T-helper 1 cell treated with Interleukin-12 subunit alpha and Interleukin-12 subunit beta and Interleukin-4 antibody, amounts not matched to agents 30 μg/mL and 1 μg/mL, for 36 hours (primary cell): Measurements from ENCODE around the gene RIPOR3.
"Not testable (repeated sequence)": the region's sequence is repeated elsewhere in the genome, so short reads cannot be mapped to it uniquely, and the experiment has no call there.

Experiments
- H3K27ac Mint-ChIP-seq: one replicate; pipeline ENCODE4 v1.8.0; 2021; ENCODE audit warnings: mild to moderate bottlenecking, mixed read lengths
- H3K27me3 Mint-ChIP-seq: one replicate; pipeline ENCODE4 v1.8.0; 2021; ENCODE audit warnings: low read depth, mixed read lengths
- H3K36me3 Mint-ChIP-seq: one replicate; pipeline ENCODE4 v1.8.0; 2021; ENCODE audit warnings: low read depth, mixed read lengths
- H3K4me1 Mint-ChIP-seq: one replicate; pipeline ENCODE4 v1.8.0; 2021; ENCODE audit warnings: low read depth, mixed read lengths
- H3K4me3 Mint-ChIP-seq: one replicate; pipeline ENCODE4 v1.8.0; 2021; ENCODE audit warnings: mild to moderate bottlenecking, moderate library complexity, mixed read lengths
- H3K9me3 Mint-ChIP-seq: one replicate; pipeline ENCODE4 v1.8.0; 2021; ENCODE audit warnings: mixed read lengths

Gene RIPOR3

DNA sequence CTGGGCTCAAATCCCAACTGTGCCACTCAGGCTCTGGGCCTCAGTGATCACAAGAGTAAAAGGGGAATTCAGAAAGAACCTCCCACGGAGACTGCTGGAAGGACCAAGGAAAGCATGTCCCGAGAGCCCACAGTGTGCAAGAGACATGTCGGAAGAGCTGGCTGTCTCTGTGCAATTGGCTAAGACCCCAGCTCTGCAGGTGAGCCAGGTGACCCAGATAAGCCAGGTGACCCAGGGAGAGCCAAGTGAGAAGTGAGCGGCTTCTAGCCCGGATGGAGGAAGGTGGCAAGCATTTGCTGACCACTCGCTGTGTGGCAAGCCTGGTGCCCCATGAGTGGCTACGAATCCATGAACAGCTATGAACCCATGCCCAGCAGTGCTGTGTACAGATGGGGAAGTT is 59.1 kb downstream of the RIPOR3 start:
- no peak overlapping the region for H3K4me3 Mint-ChIP-seq
- H3K36me3 Mint-ChIP-seq = no peaks in the 10 kb centered on the region

GRCh38 chr20:50630578-50631263 is 60.6 kb downstream of the RIPOR3 start:
- H3K4me3 Mint-ChIP-seq = no peak overlapping the region
- no peaks in the 10 kb centered on the region for H3K4me1 Mint-ChIP-seq
- H3K27ac Mint-ChIP-seq = no peak overlapping the region
- no peaks in the 10 kb centered on the region for H3K9me3 Mint-ChIP-seq
- H3K36me3 Mint-ChIP-seq = no peaks in the 10 kb centered on the region
- peaks cover 4% of the 10 kb centered on the region for H3K27me3 Mint-ChIP-seq

More for the DNA sequence above, 59.1 kb downstream of the RIPOR3 start:
- H3K27ac Mint-ChIP-seq = no peak overlapping the region
- H3K4me1 Mint-ChIP-seq = no peaks in the 10 kb centered on the region
- no peaks in the 10 kb centered on the region for H3K9me3 Mint-ChIP-seq
- H3K27me3 Mint-ChIP-seq = peaks cover 4% of the 10 kb centered on the region

- no peaks in the 10 kb centered on the region for H3K4me1 Mint-ChIP-seq
- no peak overlapping the region for H3K27ac Mint-ChIP-seq
- no peaks in the 10 kb centered on the region for H3K9me3 Mint-ChIP-seq
- H3K36me3 Mint-ChIP-seq = no peaks in the 10 kb centered on the region
- H3K4me3 Mint-ChIP-seq = no peak overlapping the region
- H3K27me3 Mint-ChIP-seq = no peaks in the 10 kb centered on the region
Measured at GRCh38 chr20:50629670-50630045, 61.7 kb downstream of the RIPOR3 start.

DNA sequence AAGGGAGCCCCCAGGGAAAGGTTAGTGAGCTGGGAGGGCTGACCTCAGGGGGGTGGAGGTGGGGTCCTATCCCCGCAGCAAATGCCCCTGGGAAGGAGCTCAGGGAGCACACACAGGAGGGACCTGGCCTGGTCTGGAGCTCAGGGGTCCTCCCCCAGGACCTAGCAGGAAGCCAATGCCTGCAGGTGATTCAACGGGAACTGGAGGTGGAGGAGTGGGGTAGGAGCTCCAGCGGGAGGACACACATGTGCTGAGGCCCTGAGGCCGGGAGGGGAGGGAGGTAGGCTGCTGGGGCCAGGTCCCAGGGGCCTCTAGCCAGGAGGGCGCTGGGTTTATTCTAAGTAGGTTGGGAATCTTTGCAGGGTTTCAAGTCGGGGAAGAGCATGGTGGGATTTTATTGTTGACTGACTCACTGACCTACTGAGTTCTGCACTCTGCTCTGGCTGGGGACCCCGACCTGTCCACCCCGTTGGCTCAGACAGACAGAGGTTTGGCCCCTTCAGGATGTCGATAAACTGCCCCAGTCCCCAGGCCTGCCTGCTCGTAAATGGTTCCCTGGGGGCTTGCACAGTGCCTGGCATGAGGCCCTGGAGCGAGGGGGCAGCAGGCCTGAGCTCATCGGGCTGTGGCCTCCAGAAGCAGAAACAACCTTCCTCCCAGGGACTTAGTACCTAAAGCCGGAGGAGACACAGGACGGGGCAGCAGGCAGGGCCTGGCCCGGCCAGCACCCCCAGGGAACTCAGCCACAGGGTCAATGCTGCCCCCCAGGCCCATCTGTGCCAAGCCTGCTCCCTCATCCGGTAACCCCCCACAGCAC is 62.3 kb downstream of the RIPOR3 start:
- H3K4me1 Mint-ChIP-seq = no peaks in the 10 kb centered on the region

DNA sequence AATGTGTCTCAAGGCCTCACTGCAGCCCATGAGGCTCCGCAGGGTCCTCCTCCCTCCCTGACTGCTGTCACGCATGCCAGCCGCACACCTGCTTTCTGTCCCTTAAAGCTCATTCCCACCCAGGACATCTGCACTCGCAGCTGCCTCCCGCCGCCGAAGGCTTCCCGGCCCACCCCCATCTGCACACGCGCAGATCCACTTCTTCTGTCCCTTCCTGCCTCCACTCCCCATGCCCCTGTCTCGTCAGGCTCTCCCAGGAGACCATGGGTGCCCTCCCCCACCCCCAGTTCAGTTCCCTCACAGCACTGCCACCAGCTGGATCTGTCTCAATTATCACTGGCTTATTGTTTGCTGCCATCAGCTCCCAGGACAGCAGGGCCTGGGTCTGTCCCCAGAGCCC is 63.0 kb downstream of the RIPOR3 start:
- Mint-ChIP-seq H3K36me3 (no peaks in the 10 kb centered on the region), H3K9me3 (no peaks in the 10 kb centered on the region), H3K4me3 (no peak overlapping the region), H3K4me1 (no peaks in the 10 kb centered on the region), H3K27ac (no peak overlapping the region), H3K27me3 (no peaks in the 10 kb centered on the region)

More for the DNA sequence above, 62.3 kb downstream of the RIPOR3 start:
- Mint-ChIP-seq H3K27me3 (no peaks in the 10 kb centered on the region), H3K27ac (no peak overlapping the region), H3K4me3 (no peak overlapping the region), H3K9me3 (no peaks in the 10 kb centered on the region), H3K36me3 (no peaks in the 10 kb centered on the region)

DNA sequence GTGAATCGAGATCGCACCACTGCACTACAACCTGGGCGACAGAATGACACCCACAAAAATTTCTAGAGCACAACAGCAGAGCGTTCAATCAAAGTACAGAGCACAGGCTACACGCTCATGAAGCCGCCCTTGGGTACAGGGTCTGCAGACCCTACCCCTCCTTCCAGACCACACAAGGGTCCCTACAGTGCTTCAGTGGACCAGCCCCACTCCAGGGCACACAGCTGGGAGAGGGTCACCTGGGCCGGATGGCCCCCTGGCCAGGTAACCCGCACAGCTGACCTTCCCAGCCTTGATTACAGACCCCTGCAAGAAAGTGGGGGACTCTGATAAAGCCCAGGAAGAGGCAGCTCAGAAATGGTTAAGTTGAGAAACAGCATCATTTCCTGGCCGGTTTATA is 63.6 kb downstream of the RIPOR3 start:
- no peaks in the 10 kb centered on the region for H3K4me1 Mint-ChIP-seq
- H3K36me3 Mint-ChIP-seq = no peaks in the 10 kb centered on the region
- no peak overlapping the region for H3K4me3 Mint-ChIP-seq
- no peaks in the 10 kb centered on the region for H3K27me3 Mint-ChIP-seq
- H3K9me3 Mint-ChIP-seq = no peaks in the 10 kb centered on the region
- no peak overlapping the region for H3K27ac Mint-ChIP-seq

DNA sequence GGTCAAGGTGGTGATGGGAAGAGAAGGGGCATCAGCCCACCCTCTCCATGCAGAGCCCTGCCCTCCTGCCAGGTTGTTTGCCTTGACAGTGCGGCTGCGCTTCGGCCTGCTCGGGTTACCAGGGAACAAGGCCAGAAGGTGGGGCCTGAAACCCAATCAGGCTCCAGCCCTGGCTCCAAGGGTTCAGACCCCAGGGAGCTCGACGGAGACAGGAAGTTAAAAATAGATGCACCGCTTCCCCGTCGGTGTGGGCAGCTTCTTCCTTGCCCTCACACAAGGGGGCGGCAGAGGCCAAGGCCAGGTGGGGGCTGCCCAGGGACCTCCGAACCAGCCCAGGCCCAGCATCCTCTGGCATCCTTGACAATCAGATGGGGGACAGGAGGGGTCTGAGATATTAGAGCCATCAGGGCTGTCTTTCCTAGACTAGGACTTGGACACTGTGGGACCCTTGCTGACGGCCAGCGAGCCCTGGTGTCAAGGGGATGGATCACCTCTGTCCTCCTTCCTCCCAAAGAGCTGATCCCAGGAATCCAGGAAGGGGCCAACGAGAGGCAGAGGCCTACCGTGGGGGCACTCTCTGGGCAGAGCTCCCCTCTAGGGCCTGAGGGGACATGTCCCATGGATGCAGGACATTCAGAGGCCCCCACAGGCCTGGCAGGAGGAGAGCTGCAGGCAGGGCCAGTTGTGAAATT is 65.2 kb downstream of the RIPOR3 start:
- H3K27ac Mint-ChIP-seq = no peak overlapping the region
- H3K9me3 Mint-ChIP-seq = peaks cover 3% of the 10 kb centered on the region
- no peaks in the 10 kb centered on the region for H3K4me1 Mint-ChIP-seq
- no peaks in the 10 kb centered on the region for H3K27me3 Mint-ChIP-seq
- no peak overlapping the region for H3K4me3 Mint-ChIP-seq
- no peaks in the 10 kb centered on the region for H3K36me3 Mint-ChIP-seq

- Mint-ChIP-seq H3K36me3 (no peaks in the 10 kb centered on the region), H3K27ac (no peak overlapping the region), H3K4me3 (no peak overlapping the region)
Measured at GRCh38 chr20:50624351-50625016, 66.9 kb downstream of the RIPOR3 start.

DNA sequence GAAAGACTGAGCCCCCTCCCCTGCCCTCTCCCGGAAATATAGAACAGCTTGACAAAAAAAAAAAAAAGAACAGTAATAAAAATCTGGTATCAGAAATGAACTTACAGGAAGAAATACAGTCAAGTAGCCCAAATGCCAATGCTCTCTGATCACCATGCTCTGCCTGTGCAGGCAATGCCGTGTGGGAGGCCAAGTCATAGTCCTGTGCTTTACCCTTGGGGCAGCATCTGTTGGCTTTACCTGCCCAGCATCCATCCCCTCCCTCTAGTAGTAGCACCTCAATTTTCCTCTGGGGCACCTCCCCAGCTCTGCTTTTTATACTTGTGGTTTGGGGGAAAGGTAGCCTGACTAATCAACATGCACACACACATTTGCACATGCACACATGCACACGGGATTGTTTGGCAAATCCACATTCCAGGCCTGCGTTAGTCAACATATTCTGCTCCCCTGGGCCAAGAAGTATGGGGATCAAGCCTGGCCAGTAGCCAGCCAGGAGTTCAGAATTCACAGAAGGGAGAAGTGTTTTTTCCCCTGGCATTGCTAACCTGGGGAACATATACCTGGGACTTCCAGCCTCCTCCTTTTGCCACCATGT is 70.2 kb downstream of the RIPOR3 start:
- Mint-ChIP-seq H3K4me1 (no peaks in the 10 kb centered on the region), H3K36me3 (no peaks in the 10 kb centered on the region), H3K9me3 (peaks cover 10% of the 10 kb centered on the region), H3K27ac (no peak overlapping the region), H3K27me3 (no peaks in the 10 kb centered on the region), H3K4me3 (no peak overlapping the region)

More at GRCh38 chr20:50624351-50625016, 66.9 kb downstream of the RIPOR3 start:
- Mint-ChIP-seq H3K27me3 (no peaks in the 10 kb centered on the region), H3K4me1 (no peaks in the 10 kb centered on the region), H3K9me3 (peaks cover 10% of the 10 kb centered on the region)

GRCh38 chr20:50620459-50620858 is 70.9 kb downstream of the RIPOR3 start:
- not testable (repeated sequence) for H3K9me3 Mint-ChIP-seq, H3K4me1 Mint-ChIP-seq, H3K27ac Mint-ChIP-seq, H3K36me3 Mint-ChIP-seq, H3K4me3 Mint-ChIP-seq, H3K27me3 Mint-ChIP-seq

GRCh38 chr20:50618537-50618936 is 72.8 kb downstream of the RIPOR3 start:
- H3K27me3 Mint-ChIP-seq = no peaks in the 10 kb centered on the region
- H3K4me3 Mint-ChIP-seq = no peak overlapping the region
- peaks cover 10% of the 10 kb centered on the region for H3K9me3 Mint-ChIP-seq
- no peaks in the 10 kb centered on the region for H3K36me3 Mint-ChIP-seq
- H3K27ac Mint-ChIP-seq = no peak overlapping the region
- no peaks in the 10 kb centered on the region for H3K4me1 Mint-ChIP-seq

- no peak overlapping the region for H3K27ac Mint-ChIP-seq
Measured at GRCh38 chr20:50617022-50617421, 74.3 kb downstream of the RIPOR3 start.

DNA sequence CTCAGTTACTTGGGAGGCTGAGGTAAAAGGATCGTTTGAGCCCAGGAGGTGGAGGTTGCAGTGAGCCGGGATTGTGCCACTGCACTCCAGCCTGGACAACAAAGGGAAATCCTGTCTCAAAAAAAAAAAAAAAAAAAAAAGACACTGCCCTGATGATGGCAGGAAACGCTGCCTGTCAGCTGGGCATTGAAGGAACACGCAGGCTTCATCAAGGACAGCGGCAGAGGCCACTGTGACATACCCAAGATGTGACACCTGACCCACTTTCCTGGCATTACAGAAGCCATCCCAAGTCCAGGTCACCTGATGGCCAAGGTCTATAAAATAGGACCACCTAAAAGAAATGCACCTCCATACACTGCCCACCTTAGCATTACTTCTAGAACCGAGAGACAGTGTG is 75.9 kb downstream of the RIPOR3 start:
- Mint-ChIP-seq H3K4me3 (no peak overlapping the region), H3K36me3 (no peaks in the 10 kb centered on the region)

More at GRCh38 chr20:50617022-50617421, 74.3 kb downstream of the RIPOR3 start:
- Mint-ChIP-seq H3K9me3 (peaks cover 10% of the 10 kb centered on the region), H3K27me3 (no peaks in the 10 kb centered on the region), H3K36me3 (no peaks in the 10 kb centered on the region), H3K4me3 (no peak overlapping the region), H3K4me1 (no peaks in the 10 kb centered on the region)

More for the DNA sequence above, 75.9 kb downstream of the RIPOR3 start:
- H3K27ac Mint-ChIP-seq = no peak overlapping the region
- H3K9me3 Mint-ChIP-seq = no peaks in the 10 kb centered on the region
- no peaks in the 10 kb centered on the region for H3K27me3 Mint-ChIP-seq
- no peaks in the 10 kb centered on the region for H3K4me1 Mint-ChIP-seq
